Measurements from ENCODE around the gene HOTAIR.

Gene HOTAIR

GRCh38 chr12:53916788-53917655, 57.7 kb downstream of the HOTAIR start:
- H3K36me3 ChIP-seq (ENCODE audit: insufficient read depth, low read length), result no peaks in the 10 kb centered on the region
- peaks cover 30% of the 10 kb centered on the region for H3K27me3 ChIP-seq (ENCODE audit: insufficient read depth, low read length)
- H3K4me3 ChIP-seq (ENCODE audit: low read length), result no peak overlapping the region
- H2AFZ ChIP-seq (ENCODE audit: low read depth, low read length), result no peak overlapping the region
- H3K4me1 ChIP-seq (ENCODE audit: insufficient read depth, low read length), result no peaks in the 10 kb centered on the region
- H3K9me3 ChIP-seq (ENCODE audit: low read length), result no peaks in the 10 kb centered on the region
